ENCODE measurements around the gene PTGDR2.

GRCh38 chr11:60842668-60843600 is 12.8 kb downstream of the PTGDR2 start:
- TF ChIP-seq CTCF (IDR thresholded peaks at IDR 0.05), result no peak
- TF ChIP-seq POLR2A (IDR thresholded peaks at IDR 0.05), result no peak

Measured in vagina (tissue), 2 donors.